VCaP (cell line): ENCODE data around the gene FIS1.
"Not testable (repeated sequence)": the region's sequence is repeated elsewhere in the genome, so short reads cannot be mapped to it uniquely, and the experiment has no call there.

Experiments used
- H3K27ac ChIP-seq: fragments of 450-650 bp; 2 replicates; pipeline ENCODE4 v1.5.1; 2017
- TF ChIP-seq, protein P1 (sequence below): fragments of 450-650 bp; conservative IDR thresholded peaks from 2 replicates; pipeline ENCODE4 v1.5.1; 2017; ENCODE audit warnings: mild to moderate bottlenecking, moderate library complexity

The FIS1 gene

DNA sequence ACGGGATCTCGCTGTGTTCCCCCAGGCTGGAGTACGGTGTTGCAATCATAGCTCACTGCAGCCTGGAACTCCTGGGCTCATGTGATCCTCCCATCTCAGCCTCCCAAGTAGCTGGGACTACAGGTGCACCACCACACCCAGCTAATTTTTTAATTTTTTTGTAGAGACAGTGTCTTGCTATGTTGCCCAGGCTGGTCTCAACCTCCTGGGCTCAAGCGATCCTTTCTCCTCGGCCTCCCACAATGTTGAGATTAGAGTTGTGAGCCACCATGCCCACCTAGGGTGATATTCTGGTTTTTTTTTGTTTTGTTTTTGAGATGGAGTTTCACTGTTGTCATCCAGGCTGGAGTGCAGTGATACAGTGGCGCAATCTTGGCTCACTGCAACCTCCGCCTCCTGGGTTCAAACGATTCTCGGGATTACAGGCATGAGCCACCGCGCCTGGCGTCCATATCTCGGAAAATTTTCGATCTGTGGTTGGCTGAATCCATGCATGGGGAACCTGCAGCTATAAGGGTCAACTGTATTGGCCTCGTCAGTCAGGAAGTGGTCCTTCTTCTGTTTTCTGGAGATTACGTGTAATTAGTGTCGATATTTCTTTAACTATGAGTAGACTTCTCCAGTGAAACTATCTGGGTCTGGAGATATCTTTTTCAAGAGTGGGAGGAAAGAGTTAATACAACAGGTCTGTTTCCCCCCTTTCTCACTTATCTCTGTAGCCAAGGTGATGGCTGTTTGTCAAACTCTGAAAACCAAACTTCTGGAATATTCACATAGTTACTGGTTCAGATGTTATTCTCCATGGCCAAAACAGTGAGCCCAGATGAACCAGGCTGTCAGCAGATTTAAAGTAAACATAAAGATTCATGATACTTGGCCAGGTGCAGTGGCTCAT is 21.0 kb upstream of the FIS1 start:
- no peak overlapping the region for H3K27ac ChIP-seq
- TF ChIP-seq, protein P1, sequence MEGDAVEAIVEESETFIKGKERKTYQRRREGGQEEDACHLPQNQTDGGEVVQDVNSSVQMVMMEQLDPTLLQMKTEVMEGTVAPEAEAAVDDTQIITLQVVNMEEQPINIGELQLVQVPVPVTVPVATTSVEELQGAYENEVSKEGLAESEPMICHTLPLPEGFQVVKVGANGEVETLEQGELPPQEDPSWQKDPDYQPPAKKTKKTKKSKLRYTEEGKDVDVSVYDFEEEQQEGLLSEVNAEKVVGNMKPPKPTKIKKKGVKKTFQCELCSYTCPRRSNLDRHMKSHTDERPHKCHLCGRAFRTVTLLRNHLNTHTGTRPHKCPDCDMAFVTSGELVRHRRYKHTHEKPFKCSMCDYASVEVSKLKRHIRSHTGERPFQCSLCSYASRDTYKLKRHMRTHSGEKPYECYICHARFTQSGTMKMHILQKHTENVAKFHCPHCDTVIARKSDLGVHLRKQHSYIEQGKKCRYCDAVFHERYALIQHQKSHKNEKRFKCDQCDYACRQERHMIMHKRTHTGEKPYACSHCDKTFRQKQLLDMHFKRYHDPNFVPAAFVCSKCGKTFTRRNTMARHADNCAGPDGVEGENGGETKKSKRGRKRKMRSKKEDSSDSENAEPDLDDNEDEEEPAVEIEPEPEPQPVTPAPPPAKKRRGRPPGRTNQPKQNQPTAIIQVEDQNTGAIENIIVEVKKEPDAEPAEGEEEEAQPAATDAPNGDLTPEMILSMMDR = no peak

DNA sequence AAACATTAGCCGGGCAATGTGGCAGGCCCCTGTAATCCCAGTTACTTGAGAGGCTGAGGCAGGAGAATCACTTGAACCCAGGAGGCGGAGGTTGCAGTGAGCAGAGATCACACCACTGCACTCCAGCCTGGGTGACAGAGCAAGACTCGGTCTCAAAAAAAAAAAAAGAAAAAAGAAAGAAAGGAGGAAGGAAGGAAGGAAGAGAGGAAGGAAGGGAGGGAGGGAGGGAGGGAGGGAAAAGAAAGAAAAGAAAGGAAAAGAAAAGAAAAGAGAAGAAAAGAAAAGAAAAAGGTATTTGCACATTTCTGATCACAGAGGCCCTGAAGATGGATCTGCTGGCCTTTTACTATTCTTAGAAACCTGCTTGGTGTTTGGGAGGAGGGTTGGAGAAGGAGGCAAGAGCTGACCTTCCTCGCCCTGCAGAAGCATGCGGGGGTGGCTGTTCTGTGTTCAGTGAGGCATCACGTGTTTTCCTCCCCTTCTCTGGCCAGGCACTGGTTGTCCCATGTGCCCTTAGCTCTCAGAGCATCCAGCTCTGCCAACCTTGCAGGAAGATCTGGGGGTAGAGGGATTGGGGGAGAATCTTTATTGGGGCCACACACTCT is 19.3 kb upstream of the FIS1 start:
- not testable (repeated sequence) for H3K27ac ChIP-seq

- TF ChIP-seq, protein P1 = no peak
- no peak overlapping the region for H3K27ac ChIP-seq
Measured at GRCh38 chr7:101258243-101258731, 13.4 kb upstream of the FIS1 start.

DNA sequence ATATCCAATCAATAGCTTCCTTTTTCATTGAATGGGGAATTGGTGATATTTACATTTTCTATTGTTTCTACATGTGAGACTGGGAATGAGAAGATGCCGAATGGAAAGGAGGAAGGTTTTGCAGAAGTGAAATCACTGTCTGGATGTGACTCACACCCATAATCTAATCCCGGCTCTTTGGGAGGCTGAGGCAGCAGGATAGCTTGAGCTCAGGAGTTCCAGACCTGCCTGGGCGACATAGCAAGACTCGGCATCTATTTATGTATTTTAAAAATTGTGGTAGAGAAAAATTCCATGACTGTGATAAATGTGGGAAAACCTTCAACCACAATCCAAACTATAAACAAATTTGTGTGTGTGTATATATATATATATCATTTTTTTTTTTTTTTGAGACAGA is 10.9 kb upstream of the FIS1 start:
- TF ChIP-seq, protein P1 = no peak
- no peak overlapping the region for H3K27ac ChIP-seq

GRCh38 chr7:101253199-101253598 is 8.3 kb upstream of the FIS1 start:
- H3K27ac ChIP-seq = peak overlapping the region; percentile 79

DNA sequence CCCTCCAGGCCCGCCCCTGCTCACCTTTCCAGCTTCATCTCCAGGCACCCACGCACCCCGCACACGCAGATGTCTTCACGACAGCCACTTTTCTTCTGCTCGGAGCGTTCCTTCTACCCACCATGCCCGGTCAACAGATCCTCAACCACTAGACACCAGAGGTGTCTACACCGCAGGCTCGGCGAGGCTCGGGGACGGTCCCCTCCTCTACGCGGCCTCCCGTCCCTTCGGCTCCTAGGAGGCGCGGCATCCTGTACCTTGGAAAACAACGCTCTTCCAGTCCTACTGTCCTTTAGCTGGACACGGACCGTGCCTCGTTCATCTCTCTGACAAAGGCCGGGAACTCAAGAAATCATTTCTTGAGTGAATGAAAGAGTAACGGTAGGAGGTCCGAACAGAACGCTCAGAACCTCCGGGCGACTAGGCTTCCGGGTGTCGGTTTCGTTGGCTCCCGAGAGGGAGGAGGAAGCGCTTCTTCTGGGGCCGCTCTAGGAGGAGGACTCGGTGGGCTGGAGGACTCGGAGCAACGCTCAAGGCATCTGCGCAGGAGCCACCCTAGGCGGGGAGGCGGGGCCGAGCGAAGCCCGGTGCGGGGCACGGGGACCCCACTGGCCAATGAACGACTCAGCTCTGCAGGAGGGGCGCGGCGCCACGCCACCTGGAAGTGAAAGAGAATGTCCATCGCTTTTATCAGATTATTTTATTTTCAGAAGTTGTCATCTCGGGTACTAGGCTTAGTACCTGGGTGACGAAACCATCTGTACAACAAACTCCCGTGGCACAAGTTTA is 7.2 kb upstream of the FIS1 start:
- peak overlapping the region; percentile 79 for H3K27ac ChIP-seq
- TF ChIP-seq, protein P1 = no peak

- no peak overlapping the region for H3K27ac ChIP-seq
- TF ChIP-seq, protein P1 = no peak
Measured at GRCh38 chr7:101250324-101250723, 5.4 kb upstream of the FIS1 start.

GRCh38 chr7:101248276-101248675 is 3.4 kb upstream of the FIS1 start:
- TF ChIP-seq, protein P1 = no peak
- H3K27ac ChIP-seq = no peak overlapping the region
